Keratinocyte (primary cell): ENCODE data around the gene PDS5A.

Experiments used
- EZH2 ChIP-seq: IDR thresholded peaks from one replicate; pipeline ENCODE4 v1.6.1; 2012; ENCODE audit warnings: inconsistent platforms, mild to moderate bottlenecking, low read length, moderate library complexity
- TF ChIP-seq, protein P1 (sequence below), 3 experiments: IDR thresholded peaks in 1 of 3; conservative IDR thresholded peaks in 1 of 3; optimal IDR thresholded peaks in 1 of 3; 2 replicates in 2 of 3; 3 replicates in 1 of 3; pipeline versions ENCODE3 to v1.5.1; 2011; ENCODE audit warnings: low read length in 3 of 3, mild to moderate bottlenecking in 3 of 3, moderate library complexity in 2 of 3, control low read depth in 1 of 3, inconsistent platforms in 1 of 3; ENCODE audit not compliant: insufficient read depth in 2 of 3; ENCODE audit errors: extremely low read depth in 1 of 3

GRCh38 chr4:40016007-40016406, 38.3 kb upstream of the PDS5A start:
- TF ChIP-seq, protein P1, sequence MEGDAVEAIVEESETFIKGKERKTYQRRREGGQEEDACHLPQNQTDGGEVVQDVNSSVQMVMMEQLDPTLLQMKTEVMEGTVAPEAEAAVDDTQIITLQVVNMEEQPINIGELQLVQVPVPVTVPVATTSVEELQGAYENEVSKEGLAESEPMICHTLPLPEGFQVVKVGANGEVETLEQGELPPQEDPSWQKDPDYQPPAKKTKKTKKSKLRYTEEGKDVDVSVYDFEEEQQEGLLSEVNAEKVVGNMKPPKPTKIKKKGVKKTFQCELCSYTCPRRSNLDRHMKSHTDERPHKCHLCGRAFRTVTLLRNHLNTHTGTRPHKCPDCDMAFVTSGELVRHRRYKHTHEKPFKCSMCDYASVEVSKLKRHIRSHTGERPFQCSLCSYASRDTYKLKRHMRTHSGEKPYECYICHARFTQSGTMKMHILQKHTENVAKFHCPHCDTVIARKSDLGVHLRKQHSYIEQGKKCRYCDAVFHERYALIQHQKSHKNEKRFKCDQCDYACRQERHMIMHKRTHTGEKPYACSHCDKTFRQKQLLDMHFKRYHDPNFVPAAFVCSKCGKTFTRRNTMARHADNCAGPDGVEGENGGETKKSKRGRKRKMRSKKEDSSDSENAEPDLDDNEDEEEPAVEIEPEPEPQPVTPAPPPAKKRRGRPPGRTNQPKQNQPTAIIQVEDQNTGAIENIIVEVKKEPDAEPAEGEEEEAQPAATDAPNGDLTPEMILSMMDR (optimal IDR thresholded peaks at IDR 0.05 in 1 of 3, IDR thresholded peaks at IDR 0.05 in 1 of 3, conservative IDR thresholded peaks at IDR 0.05 in 1 of 3; ENCODE audit: extremely low read depth in 1 of 3, insufficient read depth in 2 of 3, low read length in 3 of 3): no peak
- no peak for TF ChIP-seq EZH2
